Measurements from ENCODE around the gene SYAP1.
A peak's percentile ranks its signal among the peaks of the same experiment; 100 is the strongest.
"Not testable (repeated sequence)": the region's sequence is repeated elsewhere in the genome, so short reads cannot be mapped to it uniquely, and the experiment has no call there.

Gene SYAP1

DNA sequence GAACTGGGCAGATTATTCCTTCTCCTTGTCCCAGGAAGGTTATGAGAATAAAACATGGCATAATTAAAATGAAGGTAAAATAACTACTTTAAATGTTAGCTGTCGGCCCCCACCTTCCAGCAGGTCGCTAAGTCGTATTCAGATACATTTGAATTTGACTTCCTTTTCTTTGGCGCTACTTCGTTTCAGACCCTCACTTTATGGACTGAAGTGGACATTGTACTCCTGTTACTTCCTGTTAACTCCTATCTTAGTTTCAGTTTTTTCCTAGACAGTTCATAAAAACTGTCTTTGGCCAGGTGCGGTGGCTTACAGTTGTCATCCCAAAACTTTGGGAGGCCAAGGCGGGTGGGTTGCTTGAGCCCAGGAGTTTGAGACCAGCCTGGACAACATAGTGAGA is 5.7 kb downstream of the SYAP1 start:
- DNase-seq (ENCODE audit: low spot score) = no peak

DNA sequence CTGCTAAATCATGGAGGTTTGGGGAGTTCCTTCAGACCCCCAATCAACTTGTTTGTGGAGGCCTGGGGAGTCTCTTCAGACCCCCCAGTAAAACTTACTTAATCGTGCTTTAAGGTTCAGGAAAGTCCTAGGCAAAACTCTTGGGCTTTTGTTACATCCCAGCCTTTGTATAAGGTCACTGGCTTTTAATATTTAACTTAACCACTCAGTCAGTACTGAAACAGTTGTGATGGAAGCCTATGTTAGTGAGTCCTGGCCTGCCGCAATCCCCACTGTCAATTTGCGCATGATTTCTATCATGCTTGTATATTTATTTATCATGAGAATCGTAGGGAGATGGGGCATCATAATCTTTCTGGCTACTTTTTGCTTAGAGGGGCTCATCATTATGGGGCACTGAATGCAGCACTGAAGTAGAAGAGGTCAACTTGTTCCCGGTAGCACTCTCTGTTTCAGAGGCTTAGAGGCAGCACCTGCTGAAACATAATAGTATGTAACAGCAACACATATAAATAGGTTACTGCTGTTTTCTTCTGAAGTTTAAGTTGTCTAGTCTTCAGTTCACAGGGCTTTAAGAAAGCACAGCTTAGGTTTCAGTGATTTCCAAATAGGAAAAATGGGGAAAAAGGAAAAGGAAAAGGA is 7.1 kb downstream of the SYAP1 start:
- DNase-seq (ENCODE audit: low spot score) = not testable (repeated sequence)

DNA sequence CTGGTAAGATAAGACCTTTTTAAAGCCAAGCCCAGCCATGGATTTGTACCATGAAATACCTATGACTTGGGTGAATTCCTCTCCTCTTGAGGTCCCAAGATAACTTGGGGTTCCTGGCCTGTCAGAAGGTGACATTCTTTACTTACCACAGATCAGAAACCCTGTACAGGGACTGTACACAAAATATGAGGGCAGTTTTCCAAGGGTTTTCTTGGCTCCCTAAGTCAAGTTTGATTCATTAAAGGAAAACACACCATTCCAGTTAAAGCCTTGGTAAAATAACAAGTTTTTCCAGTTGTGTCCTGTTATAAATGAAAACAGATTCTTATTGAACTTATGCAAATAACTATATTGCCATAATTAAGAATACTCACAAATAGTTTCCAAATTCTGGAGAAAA is 8.2 kb downstream of the SYAP1 start:
- DNase-seq (ENCODE audit: low spot score) = no peak

DNA sequence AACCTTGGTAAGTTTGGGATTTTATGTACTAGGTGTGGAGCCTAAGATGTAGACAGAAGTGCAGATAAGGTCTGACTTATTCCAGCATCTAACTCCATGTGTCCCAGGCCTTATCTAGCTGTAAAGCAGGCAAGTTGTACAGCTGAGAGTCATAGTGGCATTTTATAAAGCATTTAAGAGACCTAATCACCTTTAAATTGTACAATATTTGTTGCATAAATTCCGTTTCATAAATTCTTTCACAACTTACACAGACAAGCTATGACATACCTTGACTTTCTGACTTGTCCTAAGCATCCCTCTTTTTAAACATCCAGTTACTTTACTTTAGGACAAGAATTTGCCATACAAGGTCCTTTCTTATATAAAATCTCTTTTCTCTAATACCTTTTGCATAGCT is 11.0 kb downstream of the SYAP1 start:
- DNase-seq (ENCODE audit: low spot score) = no peak

DNA sequence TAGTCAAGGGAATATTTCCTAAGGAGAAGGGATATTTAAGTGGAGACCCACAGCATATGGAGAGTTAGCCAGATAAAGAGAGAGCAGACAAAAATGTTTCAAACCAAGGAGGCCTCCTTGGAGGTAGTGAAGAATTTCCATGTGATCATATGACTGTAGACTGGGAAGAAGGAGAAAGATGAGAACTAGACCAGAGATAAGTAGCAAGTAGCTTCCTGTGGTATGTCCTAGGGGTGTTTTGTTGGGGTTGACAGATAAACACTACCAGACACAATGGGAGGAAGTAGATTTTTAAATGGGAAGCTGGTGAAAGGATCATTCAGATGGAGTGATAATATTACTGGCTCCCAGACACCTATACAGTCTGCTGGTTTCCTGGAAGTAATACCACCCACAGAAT is 13.6 kb downstream of the SYAP1 start:
- DNase-seq (ENCODE audit: low spot score) = no peak

DNA sequence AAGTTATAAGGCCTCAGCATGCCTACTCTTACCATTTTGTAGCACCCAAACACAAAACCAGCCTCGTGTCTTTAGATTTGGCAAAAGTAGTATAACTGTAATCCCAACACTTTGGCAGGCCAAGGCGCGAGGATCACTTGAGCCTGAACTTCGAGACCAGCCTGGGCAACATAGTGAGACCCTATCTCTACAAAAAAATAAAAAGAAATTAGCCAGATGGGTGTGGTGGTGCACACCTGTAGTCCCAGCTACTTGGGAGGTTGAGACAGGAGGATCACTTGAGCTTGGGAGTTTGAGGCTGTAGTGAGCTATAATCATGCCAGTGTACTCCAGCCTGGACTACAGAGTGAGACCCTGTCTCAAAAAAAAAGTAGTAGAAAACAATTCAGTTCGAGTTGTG is 17.6 kb downstream of the SYAP1 start:
- no peak for DNase-seq (ENCODE audit: low spot score)

DNA sequence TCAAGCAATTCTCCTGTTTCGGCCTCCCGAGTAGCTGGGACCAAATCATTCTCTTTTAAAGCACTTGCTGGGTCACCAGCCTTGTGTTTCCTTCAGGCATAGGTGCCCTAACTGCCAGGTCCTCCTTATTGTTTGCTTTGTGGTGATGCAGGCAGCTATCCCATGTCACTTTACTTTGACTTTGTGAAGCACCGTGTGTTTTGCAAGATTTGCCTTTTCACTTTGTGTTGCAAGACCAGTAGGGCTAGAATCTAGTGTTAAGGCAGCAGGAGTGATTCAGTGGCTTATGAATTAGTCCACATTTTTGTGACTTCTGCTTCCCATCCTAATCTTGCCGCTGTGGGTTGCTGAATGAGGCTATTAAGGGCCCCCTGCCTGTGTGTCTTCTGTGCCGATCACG is 20.2 kb downstream of the SYAP1 start:
- no peak for DNase-seq (ENCODE audit: low spot score)

DNA sequence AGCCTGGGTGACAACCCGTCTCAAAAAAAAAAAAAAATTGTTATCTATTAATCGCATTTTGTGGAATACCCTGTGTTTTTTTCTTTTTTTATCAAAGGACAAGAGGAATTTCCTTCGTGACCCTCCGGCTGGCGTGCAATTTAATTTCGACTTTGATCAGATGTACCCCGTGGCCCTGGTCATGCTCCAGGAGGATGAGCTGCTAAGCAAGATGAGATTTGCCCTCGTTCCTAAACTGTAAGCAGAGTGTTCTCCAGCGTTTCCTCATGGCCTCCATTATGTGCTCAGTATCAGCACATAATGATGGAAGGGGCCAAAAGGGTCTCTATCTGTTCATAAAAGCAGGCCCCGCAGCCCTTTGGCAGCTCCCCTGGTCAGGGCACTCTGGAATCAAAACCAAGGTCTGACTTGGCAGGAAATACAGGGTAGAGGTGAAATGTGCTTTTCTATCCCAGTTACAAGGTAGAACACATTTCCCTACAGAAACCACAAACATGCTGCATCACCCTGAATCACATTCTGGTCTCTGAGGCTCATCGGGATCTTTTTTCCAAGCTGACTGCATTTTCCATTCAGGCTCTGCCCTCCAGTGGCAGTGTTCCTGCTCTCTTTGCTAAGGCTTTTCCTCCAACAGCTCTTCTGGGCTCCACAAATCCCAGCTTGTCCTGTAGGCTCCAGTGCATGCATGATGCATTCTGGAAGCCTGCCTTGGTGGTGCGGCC is 24.4 kb downstream of the SYAP1 start:
- DNase-seq (ENCODE audit: low spot score) = no peak

DNA sequence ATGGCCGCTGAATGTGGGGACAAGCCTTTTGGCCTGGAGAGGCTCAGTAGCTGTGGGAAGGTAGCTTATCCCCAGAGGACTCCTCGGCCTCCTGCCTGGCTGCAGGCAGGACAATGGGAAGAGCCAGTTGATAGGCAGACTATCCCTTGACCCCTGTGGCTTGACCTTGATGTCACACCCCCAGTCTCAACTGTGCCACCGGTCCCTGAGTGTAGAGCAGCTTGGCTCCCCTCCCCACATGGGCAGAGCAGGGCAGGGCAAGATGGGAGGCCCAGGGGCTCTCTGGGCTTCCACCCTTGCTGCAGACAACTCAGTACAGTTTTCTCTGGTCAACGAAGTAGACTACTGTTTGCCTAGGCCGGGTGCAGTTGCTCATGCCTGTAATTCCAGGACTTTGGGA is 25.7 kb downstream of the SYAP1 start:
- DNase-seq (ENCODE audit: low spot score) = no peak

DNA sequence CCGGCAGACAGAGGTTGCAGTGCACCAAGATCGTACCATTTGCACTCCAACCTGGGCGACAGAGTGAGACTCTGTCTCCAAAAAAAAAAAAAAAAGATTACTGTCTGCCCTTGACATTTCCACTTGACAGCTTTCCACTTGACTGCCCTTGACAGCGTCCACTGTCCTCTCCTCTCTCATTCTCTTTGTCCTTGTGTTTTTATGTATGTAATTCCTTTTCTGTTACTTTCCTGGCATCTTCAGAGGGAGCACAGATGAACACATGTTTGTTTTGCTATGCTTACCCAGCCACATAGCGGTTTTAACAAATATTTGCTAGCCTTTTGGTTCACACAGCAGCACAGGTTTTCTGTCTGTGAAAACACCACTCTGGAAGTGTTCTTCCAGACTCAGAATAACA is 26.2 kb downstream of the SYAP1 start:
- no peak for DNase-seq (ENCODE audit: low spot score)

DNA sequence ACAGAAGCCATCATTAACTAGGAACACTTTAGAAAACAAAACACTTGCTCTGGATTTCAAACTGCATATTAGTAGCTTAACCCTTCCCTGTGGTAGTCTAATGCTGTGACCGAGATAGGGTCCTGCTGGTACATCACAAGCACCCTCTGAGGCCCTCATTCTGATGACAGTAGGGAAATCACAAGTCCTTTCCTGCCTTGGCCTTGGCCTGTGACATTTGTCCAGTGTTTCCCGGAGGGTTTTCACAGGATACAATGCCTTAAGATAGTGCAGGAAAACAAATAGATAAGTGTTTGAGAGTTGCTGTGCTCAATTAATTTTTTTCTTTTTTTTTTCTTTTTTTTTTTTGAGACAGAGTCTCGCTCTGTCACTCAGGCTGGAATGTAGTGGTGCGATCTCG is 29.0 kb downstream of the SYAP1 start:
- no peak for DNase-seq (ENCODE audit: low spot score)

DNA sequence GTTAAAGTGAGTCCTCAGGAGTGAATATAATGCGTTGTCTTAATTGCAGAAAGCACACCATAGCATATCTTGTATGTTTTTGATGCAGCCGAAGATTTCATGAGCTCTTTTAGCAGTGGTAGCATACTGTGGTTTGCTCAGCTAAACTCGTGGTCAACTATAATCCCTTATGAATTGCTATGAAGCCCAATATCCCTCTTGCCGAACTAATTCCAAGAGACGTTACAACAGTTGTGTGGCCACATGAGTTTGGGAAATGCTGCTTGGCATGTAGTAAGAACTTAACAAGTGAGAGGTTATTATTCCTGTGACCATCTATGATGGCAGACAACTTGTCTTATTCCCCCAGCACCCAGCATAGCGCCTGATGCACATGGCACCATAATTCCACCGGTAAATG is 30.7 kb downstream of the SYAP1 start:
- no peak for DNase-seq (ENCODE audit: low spot score)

DNA sequence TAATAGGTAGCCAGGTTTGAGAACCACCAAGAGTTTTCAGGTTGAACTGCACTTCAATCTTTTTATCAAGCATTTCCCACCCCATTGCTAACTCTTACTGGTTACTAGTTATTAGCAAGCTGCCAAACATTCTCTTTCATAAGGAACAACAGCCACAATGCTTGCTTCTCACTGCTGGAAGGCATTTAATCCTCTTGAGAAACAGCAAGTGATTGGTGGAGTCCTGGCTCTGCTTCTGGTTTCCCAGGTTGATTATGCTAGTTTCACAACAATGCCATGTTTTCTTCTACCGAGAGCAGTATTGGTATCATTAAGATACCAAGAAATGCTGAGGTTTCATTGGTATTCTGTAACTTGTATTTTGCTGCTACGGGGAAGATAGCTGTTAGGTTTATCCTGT is 34.6 kb downstream of the SYAP1 start:
- DNase-seq (ENCODE audit: low spot score) = no peak

DNA sequence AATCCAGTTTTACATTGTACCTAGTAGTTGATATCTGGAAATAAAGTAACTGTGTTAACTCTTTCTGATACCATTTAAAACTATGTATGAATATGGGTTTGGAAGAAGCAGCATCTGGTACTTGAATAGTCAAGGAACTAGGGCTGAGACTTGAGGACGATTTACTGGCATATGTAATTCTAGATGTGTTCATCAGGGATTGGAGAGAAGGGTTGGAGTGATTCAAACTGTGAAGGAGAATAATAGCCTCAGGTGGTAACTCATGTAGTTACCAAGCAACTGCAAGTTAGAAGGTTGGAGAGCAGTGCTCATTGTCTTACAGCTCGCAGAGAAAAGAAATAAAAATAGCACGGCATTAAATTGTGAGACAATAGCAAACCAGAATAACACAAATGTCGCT is 37.3 kb downstream of the SYAP1 start:
- DNase-seq (ENCODE audit: low spot score) = no peak

DNA sequence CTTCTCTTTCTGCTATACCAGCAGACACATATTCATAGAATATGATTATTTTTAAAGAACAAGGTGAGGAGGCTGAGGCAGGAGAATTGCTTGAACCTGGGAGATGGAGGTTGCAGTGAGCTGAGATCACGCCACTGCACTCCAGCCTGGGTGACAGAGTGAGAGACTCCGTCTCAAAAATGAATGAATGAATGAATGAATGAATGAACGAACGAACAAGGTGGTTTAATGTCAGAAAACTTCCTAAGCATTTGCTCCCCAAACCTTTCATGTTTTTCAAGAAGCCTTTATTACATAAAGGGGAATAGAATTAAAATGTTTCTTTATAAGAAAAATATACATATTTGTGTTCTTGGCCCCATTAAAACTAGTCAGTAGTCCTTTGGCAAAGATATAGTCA is 42.1 kb downstream of the SYAP1 start:
- DNase-seq (ENCODE audit: low spot score) = not testable (repeated sequence)

DNA sequence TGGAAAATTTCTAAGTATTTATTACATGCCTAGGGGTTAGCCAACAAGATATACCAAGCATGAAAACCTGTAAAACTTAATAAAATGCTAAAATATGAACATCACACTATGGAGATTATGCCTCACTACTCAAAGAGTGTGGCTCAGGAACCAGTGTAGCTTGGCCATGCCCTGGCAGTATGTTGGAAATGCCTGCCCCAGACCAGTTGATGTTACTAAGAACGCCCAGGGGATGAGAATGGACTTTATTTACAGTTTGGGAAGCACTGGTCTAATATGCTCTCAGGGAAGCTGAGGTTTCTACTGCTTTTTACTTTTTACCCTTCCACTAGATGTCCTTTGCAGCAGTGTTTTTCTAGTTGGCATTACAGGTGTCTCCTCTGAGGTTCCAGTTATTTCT is 43.2 kb downstream of the SYAP1 start:
- no peak for DNase-seq (ENCODE audit: low spot score)

DNA sequence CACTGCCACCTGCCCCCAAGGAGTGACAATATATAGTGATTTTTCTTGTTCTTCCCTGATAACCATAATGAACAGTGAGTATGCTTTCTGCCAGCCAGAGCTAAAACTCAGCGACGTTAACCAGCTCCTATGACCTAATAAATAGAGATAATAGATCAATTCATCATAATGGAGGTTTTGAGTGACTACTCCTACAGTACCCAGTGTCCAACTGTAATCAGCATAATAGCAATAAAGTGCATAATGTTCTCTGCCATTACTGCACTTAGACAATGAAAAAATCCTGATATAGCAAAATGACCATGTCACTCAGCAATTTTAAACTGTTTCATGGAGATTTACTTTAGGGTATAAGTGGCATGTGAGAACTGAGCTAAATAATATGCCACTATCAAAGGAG is 46.2 kb downstream of the SYAP1 start:
- DNase-seq (ENCODE audit: low spot score) = no peak

DNA sequence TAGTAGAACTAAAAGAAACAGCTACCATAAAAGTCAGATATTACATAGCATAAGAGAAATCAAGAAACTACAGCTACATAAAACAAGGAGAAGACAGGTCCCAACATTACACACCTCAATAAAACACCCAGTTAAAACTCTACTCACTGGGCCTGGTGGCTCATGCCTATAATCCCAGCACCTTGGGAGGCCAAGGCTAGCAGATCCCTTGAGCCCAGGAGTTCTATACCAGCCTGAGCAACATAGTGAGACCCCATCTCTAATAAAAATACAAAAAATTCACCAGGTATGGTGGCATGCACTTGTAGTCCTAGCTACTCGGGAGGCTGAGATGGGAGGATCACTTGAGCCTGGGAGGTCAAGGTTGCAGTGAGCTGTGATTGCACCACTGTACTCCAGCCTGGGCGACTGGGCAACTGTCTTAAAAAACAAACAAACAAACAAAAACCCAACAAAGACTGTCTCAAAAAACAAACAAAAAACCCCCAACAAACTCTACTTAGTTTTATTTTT is 51.6 kb downstream of the SYAP1 start:
- DNase-seq (ENCODE audit: low spot score) = peak; percentile 12

DNA sequence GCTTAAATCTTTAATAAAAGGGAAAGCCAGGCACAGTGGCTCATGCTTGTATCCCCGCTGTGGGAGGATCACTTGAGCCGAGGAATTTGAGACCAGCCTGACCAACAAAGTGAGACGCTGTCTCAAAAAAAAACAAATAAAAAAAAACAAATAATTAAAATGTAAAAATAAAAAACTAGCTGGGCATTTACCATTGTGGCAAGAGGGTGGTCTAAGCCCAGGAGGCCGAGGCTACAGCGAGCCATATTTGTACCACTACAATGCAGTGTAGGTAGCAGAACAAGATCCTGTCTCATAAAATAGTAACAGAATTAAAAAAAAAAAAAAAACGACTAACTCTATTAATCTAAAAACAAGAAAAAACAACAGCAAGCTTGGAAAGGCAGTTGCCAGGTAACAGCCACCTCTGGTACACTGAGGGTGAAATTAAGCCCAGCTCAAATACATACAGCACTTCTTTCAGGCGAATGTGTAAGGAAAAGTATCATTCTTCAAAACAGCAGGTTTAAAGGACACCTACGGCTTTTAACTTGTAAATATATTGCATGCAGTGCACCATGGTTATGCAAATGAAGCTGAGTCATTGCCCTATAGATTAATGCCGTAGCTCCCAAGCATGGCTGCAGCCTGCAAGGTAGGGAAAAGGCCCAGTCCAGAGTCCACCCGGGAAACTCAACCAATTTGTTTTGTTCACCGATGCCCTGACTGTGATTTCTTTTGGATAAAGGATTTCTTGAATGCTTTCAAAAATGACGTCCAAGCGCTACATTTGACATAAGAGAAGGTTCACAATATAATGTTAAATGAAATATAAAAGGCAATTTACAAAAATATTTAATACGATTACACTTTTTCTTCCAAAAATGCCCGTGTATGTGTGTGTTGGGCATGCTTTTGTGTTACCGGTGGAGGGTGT is 52.3 kb downstream of the SYAP1 start:
- DNase-seq (ENCODE audit: low spot score) = peak; percentile 58

DNA sequence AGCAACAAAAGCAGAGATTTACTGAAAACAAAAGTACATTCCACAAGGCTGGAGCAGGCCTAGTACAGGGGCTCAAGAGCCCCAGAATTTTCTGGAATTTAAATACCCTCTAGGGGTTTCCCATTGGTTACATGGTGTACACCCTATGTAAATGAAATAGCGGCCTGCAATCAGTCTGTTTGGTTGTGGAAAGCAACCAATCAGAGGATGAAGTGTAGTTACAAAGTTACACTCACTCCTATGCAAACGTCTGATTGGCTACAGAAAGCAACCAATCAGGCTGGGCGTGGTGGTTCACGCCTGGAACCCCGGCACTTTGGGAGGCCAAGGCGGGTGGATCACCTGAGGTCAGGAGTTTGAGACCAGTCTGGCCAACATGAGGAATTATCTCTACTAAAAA is 53.0 kb downstream of the SYAP1 start:
- DNase-seq (ENCODE audit: low spot score) = peak; percentile 56

DNA sequence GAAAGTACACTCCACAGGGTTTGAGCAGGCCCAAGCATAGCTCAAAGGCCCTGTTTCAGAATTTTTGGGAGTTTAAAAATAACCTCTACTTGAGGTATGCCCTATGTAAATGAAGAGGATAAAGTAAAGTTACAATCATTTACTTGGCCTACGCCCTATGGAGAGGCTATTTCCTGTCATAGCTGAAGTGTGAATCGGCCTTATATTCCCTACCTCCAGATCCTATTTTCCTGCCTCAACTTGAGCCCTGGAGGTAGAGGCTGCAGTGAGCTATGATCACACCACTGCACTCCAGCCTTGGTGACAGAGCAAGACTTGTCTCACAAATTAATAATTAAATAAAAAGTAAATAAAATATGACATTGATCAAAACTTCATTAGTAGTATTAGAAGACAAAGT is 55.3 kb downstream of the SYAP1 start:
- DNase-seq (ENCODE audit: low spot score) = no peak

DNA sequence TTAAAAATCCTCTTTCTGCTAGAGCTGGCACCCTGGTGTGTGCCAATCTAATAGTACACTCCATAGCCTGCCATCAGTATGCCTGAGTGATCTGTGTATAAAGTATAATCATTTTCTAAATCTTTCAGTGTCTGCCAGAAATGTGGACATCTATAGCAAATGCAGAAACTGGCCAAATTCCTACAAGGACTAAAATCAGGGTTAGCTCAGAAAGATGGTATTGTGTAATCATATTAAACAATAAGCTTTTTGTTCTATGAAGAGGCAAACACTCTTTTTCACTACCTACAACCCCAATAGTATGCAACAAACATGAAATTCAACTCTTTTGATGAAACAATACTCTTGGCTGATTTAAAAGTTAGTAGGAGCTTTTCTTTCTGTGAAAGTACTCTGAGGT is 59.1 kb downstream of the SYAP1 start:
- no peak for DNase-seq (ENCODE audit: low spot score)

DNA sequence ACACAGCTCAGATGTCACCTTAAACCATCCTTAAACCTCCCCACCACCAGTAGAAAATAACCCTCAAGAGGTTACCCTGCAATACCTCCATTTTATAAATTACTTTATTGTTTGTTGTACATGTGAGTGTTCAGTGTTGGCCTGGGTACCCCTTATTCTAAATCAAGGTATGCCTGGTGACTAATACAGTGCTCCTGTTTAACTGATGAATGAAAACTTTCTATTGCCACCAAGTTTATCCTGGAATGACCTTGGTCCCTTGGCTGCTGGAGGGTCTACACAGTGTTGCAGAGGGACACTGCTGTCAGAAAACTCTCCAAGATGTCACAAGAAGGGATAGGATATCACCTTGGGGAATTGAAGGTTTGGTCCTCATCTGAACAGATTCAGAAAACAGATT is 59.6 kb downstream of the SYAP1 start:
- no peak for DNase-seq (ENCODE audit: low spot score)

Data from cerebellar cortex (tissue), 1 donor.